Activated naive CD4-positive, alpha-beta T cell treated with anti-CD3 and anti-CD28 coated beads, Interleukin-2, amount 50 U/mL, for 16 hours (primary cell): ENCODE measurements around the gene MARK4.
A peak's percentile ranks its signal among the peaks of the same experiment; 100 is the strongest.
"Not testable (repeated sequence)": the region's sequence is repeated elsewhere in the genome, so short reads cannot be mapped to it uniquely, and the experiment has no call there.

Experiments
- DNase-seq: peaks from one replicate; pipeline ENCODE4 v3.0.0-alpha.2; 2020

The MARK4 gene

GRCh38 chr19:45244133-45244794 lies 6.8 kb upstream of the MARK4 start:
- no peak for DNase-seq

- DNase-seq: no peak
Measured at GRCh38 chr19:45245334-45245787, 5.7 kb upstream of the MARK4 start, which contains the start of gene EXOC3L2. EXOC3L2 (minus strand) TSS chr19:45245407; CDS start chr19:45239045, 6,362 bp downstream.

GRCh38 chr19:45245826-45246225 lies 5.2 kb upstream of the MARK4 start:
- DNase-seq: no peak

DNA sequence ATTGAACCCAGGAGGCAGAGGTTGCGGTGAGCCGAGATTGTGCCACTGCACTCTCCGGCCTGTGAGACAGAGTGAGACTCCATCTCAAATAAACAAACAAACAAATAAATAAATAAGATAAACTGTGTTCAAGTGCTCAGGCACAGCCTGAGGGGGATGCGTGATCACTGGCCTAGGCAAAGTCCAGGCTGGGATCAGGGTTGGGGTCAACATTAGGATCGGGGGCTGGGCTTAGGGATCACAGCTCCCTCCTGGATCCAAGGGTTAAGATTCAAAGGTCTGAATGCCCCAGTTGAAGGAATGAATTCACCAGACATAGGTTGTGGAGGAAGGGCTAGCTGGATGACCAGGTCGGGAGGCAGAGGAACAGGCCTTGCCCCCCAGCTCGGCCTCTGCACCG lies 3.9 kb upstream of the MARK4 start:
- no peak for DNase-seq

DNA sequence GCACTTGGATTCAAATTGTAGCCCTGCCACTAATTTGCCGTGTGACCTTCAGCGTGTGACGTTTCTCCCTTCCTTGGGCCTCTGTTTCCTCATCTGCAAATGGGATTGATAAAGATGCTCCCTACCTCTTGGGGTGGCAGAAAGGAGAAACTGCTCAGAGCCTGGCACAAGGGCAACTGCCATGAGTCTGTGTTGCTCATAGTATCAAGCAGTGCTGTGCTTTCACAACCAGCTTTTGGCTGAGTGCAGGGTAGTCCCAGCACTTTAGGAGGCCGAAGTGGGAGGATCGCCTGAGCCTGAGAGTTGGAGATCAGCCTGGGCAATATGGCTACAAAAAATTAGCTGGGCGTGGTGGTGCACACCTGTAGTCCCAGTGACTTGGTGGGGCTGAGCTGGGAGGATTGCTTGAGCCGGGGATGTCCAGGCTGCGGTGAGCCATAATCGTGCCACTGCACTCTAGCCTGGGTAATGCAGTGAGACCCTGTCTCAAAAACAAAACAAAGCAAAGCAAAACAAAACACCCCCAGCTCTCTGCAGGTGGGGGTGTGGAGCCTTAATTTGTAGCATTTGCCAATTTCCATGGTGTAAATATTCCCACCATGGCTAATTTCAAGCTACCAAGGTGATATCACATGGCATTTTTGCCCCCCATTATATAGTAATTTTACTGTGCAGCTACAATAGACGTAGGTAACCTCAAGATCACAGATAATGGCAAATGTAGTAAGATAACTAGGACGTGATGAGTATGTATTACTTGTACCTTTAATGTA lies 1.6 kb upstream of the MARK4 start:
- DNase-seq: no peak

GRCh38 chr19:45250216-45250831 lies 747 bp upstream of the MARK4 start:
- no peak for DNase-seq

- DNase-seq: no peak
Measured at GRCh38 chr19:45251452-45252354, 632 bp downstream of the MARK4 start.

- no peak for DNase-seq
Measured at GRCh38 chr19:45253396-45254027, 2.4 kb downstream of the MARK4 start.

- peak; percentile 19 for DNase-seq
Measured at GRCh38 chr19:45254044-45254531, 3.0 kb downstream of the MARK4 start.

DNA sequence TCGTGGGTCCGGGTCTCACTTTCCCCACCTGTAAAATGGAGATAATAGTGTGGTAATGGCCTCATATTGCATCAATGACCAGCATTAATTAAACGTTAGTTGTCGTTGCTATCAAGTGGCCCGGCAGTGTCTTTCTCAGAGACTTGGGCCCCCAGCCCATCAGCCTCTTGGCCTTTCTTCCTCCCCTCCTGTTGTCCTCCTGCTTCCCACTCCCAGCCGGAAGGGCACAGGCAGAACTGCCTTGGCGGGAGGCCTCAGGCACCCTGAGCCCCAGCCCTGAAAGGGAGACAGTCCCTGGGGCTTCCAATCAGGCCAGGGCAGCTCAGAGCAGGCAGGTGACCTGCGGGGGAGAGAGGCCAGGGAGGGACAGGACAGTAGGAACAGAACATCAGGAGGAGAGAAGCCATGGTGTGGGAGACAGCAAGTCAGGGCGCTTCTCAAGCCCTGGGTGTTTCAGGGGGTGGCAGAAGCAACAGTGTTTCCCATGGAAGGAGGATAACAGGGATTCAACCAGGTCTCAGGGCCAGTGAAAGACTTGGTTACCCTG lies 4.6 kb downstream of the MARK4 start:
- no peak for DNase-seq

- no peak for DNase-seq
Measured at GRCh38 chr19:45256836-45257235, 5.8 kb downstream of the MARK4 start.

DNA sequence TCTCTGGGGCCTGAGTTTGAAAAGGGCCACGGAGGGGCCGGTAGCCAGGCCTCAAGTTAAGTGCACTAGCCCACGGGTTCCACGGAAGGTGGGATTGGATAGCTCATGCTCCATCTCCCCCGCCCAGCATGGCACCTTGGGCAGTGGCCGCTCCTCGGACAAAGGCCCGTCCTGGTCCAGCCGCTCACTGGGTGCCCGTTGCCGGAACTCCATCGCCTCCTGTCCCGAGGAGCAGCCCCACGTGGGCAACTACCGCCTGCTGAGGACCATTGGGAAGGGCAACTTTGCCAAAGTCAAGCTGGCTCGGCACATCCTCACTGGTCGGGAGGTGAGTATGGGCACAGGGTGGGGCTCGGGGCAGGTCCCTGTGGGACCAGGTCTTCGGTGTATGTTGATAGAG lies 7.8 kb downstream of the MARK4 start:
- DNase-seq: no peak

GRCh38 chr19:45262570-45262969 lies 11.5 kb downstream of the MARK4 start:
- no peak for DNase-seq

DNA sequence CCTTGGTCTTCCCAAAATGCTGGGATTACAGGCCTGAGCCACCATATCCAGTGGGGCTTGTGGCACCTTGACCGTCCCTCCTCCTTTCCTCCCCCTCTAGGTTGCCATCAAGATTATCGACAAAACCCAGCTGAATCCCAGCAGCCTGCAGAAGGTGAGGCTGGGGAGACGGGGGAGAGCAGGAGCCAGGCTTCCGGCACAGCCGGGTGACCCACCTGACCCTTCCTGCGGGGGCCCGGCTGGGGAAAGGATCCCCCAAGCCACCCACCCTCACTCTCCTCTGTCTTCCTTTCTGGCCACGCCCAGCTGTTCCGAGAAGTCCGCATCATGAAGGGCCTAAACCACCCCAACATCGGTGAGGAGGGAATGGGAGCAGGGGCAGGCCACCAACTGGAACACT lies 11.9 kb downstream of the MARK4 start:
- no peak for DNase-seq

GRCh38 chr19:45264781-45265317 lies 13.8 kb downstream of the MARK4 start:
- DNase-seq: no peak

- no peak for DNase-seq
Measured at GRCh38 chr19:45265375-45265774, 14.3 kb downstream of the MARK4 start.

DNA sequence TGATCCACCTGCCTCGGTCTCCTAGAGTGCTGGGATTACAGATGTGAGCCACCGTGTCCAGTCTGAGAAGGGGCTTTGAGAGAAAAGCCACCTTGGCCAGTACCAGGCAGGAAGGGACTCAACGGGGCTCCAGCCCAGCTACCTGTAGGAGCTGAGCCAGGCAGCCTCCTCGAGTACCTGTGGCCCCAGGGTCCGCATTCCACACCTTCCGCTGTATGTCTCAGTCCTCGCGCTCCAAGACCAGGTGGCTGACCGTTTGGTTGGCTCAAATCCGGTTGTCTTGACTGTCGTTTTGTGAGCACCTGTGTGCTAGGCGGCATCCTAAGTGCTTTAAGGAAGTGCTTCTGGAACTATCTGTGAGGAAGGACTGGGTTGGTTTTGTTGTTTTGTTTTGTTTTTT lies 16.2 kb downstream of the MARK4 start:
- no peak for DNase-seq

DNA sequence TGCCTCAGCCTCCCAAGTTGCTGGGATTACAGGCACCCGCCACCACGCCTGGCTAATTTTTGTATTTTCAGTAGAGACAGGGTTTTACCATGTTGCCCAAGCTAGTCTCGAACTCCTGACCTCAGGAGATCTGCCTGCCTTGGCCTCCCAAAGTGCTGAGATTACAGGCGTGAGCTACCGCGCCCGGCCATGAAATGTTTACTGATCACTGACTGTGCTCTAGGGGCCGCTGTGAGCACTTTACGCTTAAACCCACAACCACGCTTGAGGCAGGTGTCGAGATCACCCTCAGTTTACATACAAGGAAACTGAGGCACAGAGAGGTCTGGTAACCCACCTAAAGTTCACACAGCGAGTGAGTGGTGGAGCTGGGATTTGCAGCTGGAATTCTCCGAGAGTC lies 18.9 kb downstream of the MARK4 start:
- not testable (repeated sequence) for DNase-seq

- no peak for DNase-seq
Measured at GRCh38 chr19:45271098-45271734, 20.1 kb downstream of the MARK4 start.

DNA sequence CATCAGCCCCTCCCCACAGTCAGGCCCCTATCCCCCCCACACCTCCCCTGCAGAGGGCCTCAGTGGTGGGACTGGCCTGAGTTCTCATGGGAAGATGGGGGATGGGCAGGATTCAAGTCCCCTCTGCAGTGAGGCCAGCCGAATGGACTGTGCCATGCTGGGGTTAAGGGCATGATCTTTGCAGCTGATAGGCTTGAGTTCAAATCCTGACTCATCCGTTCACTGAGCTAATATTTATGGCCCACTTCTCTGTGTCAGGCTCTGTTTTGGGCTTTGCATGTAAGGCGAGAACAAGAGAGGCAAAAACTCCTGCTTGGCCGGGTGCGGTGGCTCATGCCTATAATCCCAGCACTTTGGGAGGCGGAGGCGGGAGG lies 20.7 kb downstream of the MARK4 start:
- no peak for DNase-seq

GRCh38 chr19:45273521-45273855 lies 22.4 kb downstream of the MARK4 start:
- no peak for DNase-seq
